Stimulated activated naive B cell treated with anti-CD40 and anti-IgM and Interleukin-4, amounts not matched to agents 10 μg/mL and 1 μg/mL and 100 μg/mL, for 72 hours (primary cell): Measurements from ENCODE around the gene OCIAD2.
"Not testable (repeated sequence)": the region's sequence is repeated elsewhere in the genome, so short reads cannot be mapped to it uniquely, and the experiment has no call there.

Experiments used
- ATAC-seq, 2 donors: fragments of 150-1000 bp; cut with Tn5 transposase; replicated peaks; 2 replicates each; pipeline ENCODE4 v1.10.0; 2021; ENCODE audit warnings: moderate library complexity in 1 of 2
- DNase-seq: peaks from one replicate; pipeline ENCODE4 v3.0.0; 2021
- H3K27ac Mint-ChIP-seq: one replicate; pipeline ENCODE4 v1.8.0; 2022; ENCODE audit warnings: mild to moderate bottlenecking, mixed read lengths
- H3K27me3 Mint-ChIP-seq, 2 donors: one replicate each; pipeline ENCODE4 v1.8.0; 2022; ENCODE audit warnings: mixed read lengths in 2 of 2
- H3K36me3 Mint-ChIP-seq, 2 donors: one replicate each; pipeline ENCODE4 v1.8.0; 2022; ENCODE audit warnings: mixed read lengths in 2 of 2, mild to moderate bottlenecking in 1 of 2
- H3K4me1 Mint-ChIP-seq, 2 donors: one replicate each; pipeline ENCODE4 v1.8.0; 2022; ENCODE audit warnings: mixed read lengths in 2 of 2, mild to moderate bottlenecking in 1 of 2
- H3K4me3 Mint-ChIP-seq, 2 donors: one replicate each; pipeline ENCODE4 v1.8.0; 2022; ENCODE audit warnings: mild to moderate bottlenecking in 2 of 2, mixed read lengths in 2 of 2, moderate library complexity in 1 of 2
- H3K9me3 Mint-ChIP-seq, 2 donors: one replicate each; pipeline ENCODE4 v1.8.0; 2022; ENCODE audit warnings: mixed read lengths in 2 of 2, mild to moderate bottlenecking in 1 of 2

OCIAD2 gene

GRCh38 chr4:48899950-48900349 lies 6.6 kb downstream of the OCIAD2 start:
- no peak for DNase-seq
- Mint-ChIP-seq H3K4me3 (peak overlapping the region; percentile 52 to 71), H3K4me1 (peaks cover 19 to 34% of the 10 kb centered on the region in 2 donors), H3K36me3 (peaks cover 33 to 49% of the 10 kb centered on the region in 2 donors), H3K27ac (peak overlapping the region; percentile 54), H3K27me3 (no peaks in the 10 kb centered on the region), H3K9me3 (no peaks in the 10 kb centered on the region)
- no peak for ATAC-seq

DNA sequence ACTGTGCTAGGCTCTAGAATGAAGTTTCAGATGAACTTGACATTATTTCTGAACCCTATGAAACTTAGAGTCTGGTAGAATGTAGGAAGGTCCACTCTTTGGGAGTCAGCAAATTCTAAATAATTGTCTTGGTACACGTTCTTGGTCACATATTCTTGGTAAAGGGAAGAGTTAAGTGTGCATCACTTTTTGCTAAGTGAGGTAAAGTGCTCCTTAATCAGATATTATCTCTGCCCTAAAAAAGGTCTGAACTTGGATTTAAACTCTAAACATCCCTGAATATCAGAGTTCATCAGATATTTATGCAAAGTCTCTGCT lies 7.2 kb downstream of the OCIAD2 start:
- ATAC-seq (peak in 1 of 2 donors; percentile 37), DNase-seq (no peak)
- peaks cover 32 to 55% of the 10 kb centered on the region in 2 donors for H3K36me3 Mint-ChIP-seq
- peak overlapping the region; percentile 65 for H3K27ac Mint-ChIP-seq
- no peaks in the 10 kb centered on the region for H3K9me3 Mint-ChIP-seq
- peaks cover 14 to 29% of the 10 kb centered on the region in 2 donors for H3K4me1 Mint-ChIP-seq
- H3K27me3 Mint-ChIP-seq: no peaks in the 10 kb centered on the region
- peak overlapping the region; percentile 52 to 71 for H3K4me3 Mint-ChIP-seq

- Mint-ChIP-seq H3K36me3 (peaks cover 35 to 58% of the 10 kb centered on the region in 2 donors), H3K4me1 (peaks cover 14 to 29% of the 10 kb centered on the region in 2 donors), H3K9me3 (no peaks in the 10 kb centered on the region), H3K27ac (peak overlapping the region; percentile 65), H3K4me3 (peak overlapping the region; percentile 52 to 71), H3K27me3 (no peaks in the 10 kb centered on the region)
- DNase-seq (no peak), ATAC-seq (peak; percentile 93 to 96)
Measured at GRCh38 chr4:48898733-48899431, 7.7 kb downstream of the OCIAD2 start.

- H3K27me3 Mint-ChIP-seq: no peaks in the 10 kb centered on the region
- DNase-seq: no peak
- peaks cover 33 to 56% of the 10 kb centered on the region in 2 donors for H3K36me3 Mint-ChIP-seq
- no peak for ATAC-seq
- no peak overlapping the region for H3K4me3 Mint-ChIP-seq
- no peaks in the 10 kb centered on the region for H3K9me3 Mint-ChIP-seq
- H3K4me1 Mint-ChIP-seq: peaks cover 9 to 29% of the 10 kb centered on the region in 2 donors
- no peak overlapping the region for H3K27ac Mint-ChIP-seq
Measured at GRCh38 chr4:48896845-48897244, 9.7 kb downstream of the OCIAD2 start.

DNA sequence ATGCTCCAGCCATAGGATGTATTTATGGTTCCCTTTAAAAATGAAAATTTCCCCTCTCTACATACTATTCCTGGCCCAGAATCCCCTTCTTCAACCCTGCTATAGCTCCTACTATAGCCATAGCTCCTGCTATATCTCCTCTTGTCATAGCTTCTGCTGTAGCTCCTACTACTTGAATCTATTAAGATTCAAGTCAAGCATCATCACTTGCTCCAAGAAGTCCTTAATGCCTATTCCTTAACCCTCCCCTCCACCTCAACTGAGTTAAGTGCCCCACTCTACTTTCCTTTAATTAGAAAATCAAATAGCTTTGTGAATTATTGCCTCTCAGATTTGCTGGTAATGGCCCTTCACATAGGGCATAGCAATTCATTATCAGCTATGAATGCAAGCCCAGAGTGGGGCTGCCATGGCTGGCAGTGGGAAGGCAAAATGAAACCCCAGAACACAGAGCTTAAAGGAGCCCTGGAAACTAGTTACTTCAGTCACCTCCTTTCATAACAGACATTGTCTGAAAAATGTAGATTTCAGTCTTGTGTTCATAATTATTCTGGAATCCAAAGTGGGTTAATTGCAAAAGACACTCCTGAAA lies 15.4 kb downstream of the OCIAD2 start:
- Mint-ChIP-seq H3K36me3 (peaks cover 48 to 57% of the 10 kb centered on the region in 2 donors), H3K4me1 (no peaks in the 10 kb centered on the region), H3K9me3 (no peaks in the 10 kb centered on the region), H3K27ac (no peak overlapping the region), H3K4me3 (no peak overlapping the region), H3K27me3 (no peaks in the 10 kb centered on the region)
- no peak for ATAC-seq
- no peak for DNase-seq

GRCh38 chr4:48889750-48890149 lies 16.8 kb downstream of the OCIAD2 start:
- H3K27ac Mint-ChIP-seq, H3K9me3 Mint-ChIP-seq, ATAC-seq, H3K4me3 Mint-ChIP-seq, H3K4me1 Mint-ChIP-seq, H3K27me3 Mint-ChIP-seq, DNase-seq: not testable (repeated sequence)
- H3K36me3 Mint-ChIP-seq: peaks cover 45 to 49% of the 10 kb centered on the region in 2 donors

DNA sequence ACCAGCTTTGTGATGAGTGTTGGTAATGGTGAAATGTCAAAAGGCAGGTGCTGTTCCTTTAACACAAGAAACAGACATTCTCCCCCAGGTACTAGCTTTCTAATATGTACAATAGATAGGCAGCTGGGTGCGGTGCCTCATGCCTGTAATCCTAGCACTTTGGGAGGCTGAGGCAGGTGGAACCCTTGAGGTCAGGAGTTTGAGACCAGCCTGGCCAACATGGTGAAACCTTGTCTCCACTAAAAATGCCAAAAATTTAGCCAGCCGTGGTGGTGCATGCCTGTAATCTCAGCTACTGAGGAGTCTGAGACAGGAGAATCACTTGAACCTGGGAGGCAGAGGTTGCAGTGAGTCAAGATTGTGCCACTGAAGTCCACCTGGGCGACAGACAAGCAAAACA lies 24.9 kb downstream of the OCIAD2 start:
- H3K36me3 Mint-ChIP-seq: not testable (repeated sequence)

GRCh38 chr4:48879561-48880442 lies 26.8 kb downstream of the OCIAD2 start:
- Mint-ChIP-seq H3K9me3 (peaks cover 0 to 2% of the 10 kb centered on the region in 2 donors), H3K27me3 (no peaks in the 10 kb centered on the region), H3K27ac (no peak overlapping the region), H3K36me3 (peaks cover 15 to 18% of the 10 kb centered on the region in 2 donors), H3K4me3 (no peak overlapping the region), H3K4me1 (peaks cover 0 to 2% of the 10 kb centered on the region in 2 donors)
- no peak for ATAC-seq
- DNase-seq: no peak

More for the DNA sequence above, 24.9 kb downstream of the OCIAD2 start:
- H3K27me3 Mint-ChIP-seq, ATAC-seq, H3K27ac Mint-ChIP-seq, H3K9me3 Mint-ChIP-seq, DNase-seq, H3K4me1 Mint-ChIP-seq, H3K4me3 Mint-ChIP-seq: not testable (repeated sequence)

DNA sequence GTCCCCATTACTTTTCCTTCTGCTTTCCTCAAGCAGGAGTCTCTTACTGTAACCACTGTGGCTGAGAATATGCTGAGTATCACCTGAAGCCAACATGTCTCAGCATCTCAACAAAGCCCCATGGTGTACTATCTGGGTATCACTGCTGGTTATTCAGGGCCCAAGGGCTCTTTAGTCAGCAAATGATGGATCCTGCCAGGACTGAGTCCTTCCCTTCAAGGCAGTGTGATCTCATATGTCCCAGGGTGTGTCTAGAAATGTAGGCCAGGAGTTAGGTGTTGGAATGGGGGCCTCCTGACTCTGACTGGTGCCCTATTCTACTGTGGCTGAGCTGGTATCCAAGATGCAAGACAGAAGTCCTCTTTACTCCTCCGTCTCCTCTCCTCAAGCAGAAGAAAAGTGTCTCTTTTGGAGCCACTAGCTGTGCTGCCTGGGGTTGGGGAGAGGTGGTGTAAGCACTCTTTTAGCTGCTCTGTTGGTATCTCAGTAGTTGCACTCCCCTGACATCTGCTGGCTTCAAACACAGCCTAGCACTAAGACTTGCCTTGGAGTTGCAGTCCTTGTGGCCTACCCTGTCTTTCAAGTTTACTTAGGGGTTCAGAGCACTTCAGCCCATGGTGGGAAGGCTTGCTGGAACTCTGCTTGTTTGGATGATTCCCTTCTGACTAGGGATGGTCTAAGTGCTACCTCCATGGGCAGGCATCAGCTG lies 28.6 kb downstream of the OCIAD2 start:
- no peak for DNase-seq
- peaks cover 18 to 26% of the 10 kb centered on the region in 2 donors for H3K36me3 Mint-ChIP-seq
- no peaks in the 10 kb centered on the region for H3K27me3 Mint-ChIP-seq
- ATAC-seq: no peak
- H3K4me3 Mint-ChIP-seq: no peak overlapping the region
- peaks cover 0 to 2% of the 10 kb centered on the region in 2 donors for H3K4me1 Mint-ChIP-seq
- H3K9me3 Mint-ChIP-seq: peaks cover 0 to 3% of the 10 kb centered on the region in 2 donors
- no peak overlapping the region for H3K27ac Mint-ChIP-seq

GRCh38 chr4:48864696-48865095 lies 41.9 kb downstream of the OCIAD2 start:
- not testable (repeated sequence) for H3K27me3 Mint-ChIP-seq, H3K9me3 Mint-ChIP-seq, H3K4me3 Mint-ChIP-seq, H3K4me1 Mint-ChIP-seq, DNase-seq, ATAC-seq, H3K27ac Mint-ChIP-seq
- peaks cover 23 to 39% of the 10 kb centered on the region in 2 donors for H3K36me3 Mint-ChIP-seq

DNA sequence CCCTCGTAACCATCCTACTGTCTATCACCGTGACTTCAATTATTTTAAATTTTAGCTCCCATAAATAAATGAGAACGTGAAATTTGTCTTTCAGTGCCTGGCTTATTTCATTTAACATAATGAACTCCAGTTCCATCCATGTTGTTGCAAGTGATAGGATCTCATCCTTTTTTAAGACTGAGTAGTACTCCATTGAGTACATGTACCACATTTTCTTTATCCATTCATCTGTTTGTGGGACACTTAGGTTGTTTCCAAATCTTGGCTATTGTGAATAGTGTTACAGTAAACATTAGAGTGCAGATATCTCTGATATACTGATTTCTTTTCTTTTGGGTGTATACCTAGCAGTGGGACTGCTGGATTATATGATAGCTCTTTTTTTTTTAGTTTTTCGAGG lies 42.8 kb downstream of the OCIAD2 start:
- no peak for DNase-seq

GRCh38 chr4:48862661-48863060 lies 43.9 kb downstream of the OCIAD2 start:
- peaks cover 19 to 31% of the 10 kb centered on the region in 2 donors for H3K36me3 Mint-ChIP-seq
- no peak overlapping the region for H3K4me3 Mint-ChIP-seq
- H3K9me3 Mint-ChIP-seq: peaks cover 7 to 9% of the 10 kb centered on the region in 2 donors
- H3K27ac Mint-ChIP-seq: no peak overlapping the region
- no peaks in the 10 kb centered on the region for H3K27me3 Mint-ChIP-seq
- ATAC-seq (no peak), DNase-seq (no peak)
- H3K4me1 Mint-ChIP-seq: no peaks in the 10 kb centered on the region

More for the DNA sequence above, 42.8 kb downstream of the OCIAD2 start:
- no peak for ATAC-seq
- H3K4me3 Mint-ChIP-seq: no peak overlapping the region
- peaks cover 13 to 30% of the 10 kb centered on the region in 2 donors for H3K36me3 Mint-ChIP-seq
- no peak overlapping the region for H3K27ac Mint-ChIP-seq
- no peaks in the 10 kb centered on the region for H3K4me1 Mint-ChIP-seq
- H3K9me3 Mint-ChIP-seq: peaks cover 7 to 9% of the 10 kb centered on the region in 2 donors
- no peaks in the 10 kb centered on the region for H3K27me3 Mint-ChIP-seq

- Mint-ChIP-seq H3K36me3 (peaks cover 17 to 27% of the 10 kb centered on the region in 2 donors), H3K9me3 (peaks cover 7 to 9% of the 10 kb centered on the region in 2 donors), H3K27me3 (no peaks in the 10 kb centered on the region), H3K27ac (no peak overlapping the region), H3K4me3 (no peak overlapping the region), H3K4me1 (no peaks in the 10 kb centered on the region)
- ATAC-seq (no peak), DNase-seq (no peak)
Measured at GRCh38 chr4:48862038-48862437, 44.5 kb downstream of the OCIAD2 start.

- no peak overlapping the region for H3K27ac Mint-ChIP-seq
- DNase-seq: no peak
- no peaks in the 10 kb centered on the region for H3K27me3 Mint-ChIP-seq
- no peaks in the 10 kb centered on the region for H3K9me3 Mint-ChIP-seq
- peaks cover 24 to 30% of the 10 kb centered on the region in 2 donors for H3K36me3 Mint-ChIP-seq
- H3K4me1 Mint-ChIP-seq: no peaks in the 10 kb centered on the region
- no peak for ATAC-seq
- no peak overlapping the region for H3K4me3 Mint-ChIP-seq
Measured at GRCh38 chr4:48858130-48858529, 48.4 kb downstream of the OCIAD2 start.
